Embryonic facial prominence (tissue), 1 donor: ENCODE data around the gene THRB.

ENCODE experiments used
- DNase-seq: peaks from one replicate; pipeline ENCODE4 v3.0.0-alpha.2; 2016; ENCODE audit errors: extremely low spot score

THRB gene

GRCh38 chr3:24145981-24146822 lies 348.4 kb downstream of the THRB start:
- no peak for DNase-seq

DNA sequence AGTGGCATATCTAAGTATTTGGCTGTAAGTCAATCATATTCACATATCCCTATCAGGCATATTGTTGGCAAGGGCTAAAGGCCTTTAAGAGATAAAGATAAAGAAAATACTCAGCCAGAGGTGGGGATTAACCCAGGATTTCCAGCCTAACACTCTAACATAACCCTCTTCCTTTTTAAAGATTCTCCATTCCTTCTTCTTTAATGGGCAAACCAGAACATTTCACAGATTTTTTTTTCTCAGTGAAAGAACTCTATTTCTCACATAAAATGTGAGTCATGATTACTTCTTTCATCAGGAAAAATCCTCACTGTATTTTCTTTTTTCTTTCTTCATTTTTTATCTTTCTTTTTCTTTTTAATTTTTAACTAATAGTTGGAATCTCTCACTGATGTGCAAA lies 349.2 kb downstream of the THRB start:
- DNase-seq: no peak

DNA sequence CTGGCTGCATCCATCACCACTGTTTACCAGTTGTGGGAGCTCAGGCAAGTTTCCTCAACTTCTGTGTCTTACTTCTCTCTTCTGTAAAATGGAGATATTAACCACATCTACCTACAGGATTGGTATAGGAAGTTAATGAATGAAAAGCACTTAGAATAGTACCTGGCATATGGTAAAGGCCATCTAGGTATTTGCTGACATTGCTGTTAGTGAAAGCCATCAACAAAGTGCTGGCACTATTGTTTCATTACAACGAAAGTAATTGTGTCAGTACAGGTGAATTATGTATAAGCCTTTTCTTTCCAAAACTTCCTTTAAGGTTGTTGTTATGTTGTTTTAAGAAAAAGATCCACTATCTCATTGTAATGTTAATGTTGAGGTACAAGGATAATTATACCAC lies 352.5 kb downstream of the THRB start:
- no peak for DNase-seq

GRCh38 chr3:24141548-24141947 lies 353.1 kb downstream of the THRB start:
- no peak for DNase-seq

DNA sequence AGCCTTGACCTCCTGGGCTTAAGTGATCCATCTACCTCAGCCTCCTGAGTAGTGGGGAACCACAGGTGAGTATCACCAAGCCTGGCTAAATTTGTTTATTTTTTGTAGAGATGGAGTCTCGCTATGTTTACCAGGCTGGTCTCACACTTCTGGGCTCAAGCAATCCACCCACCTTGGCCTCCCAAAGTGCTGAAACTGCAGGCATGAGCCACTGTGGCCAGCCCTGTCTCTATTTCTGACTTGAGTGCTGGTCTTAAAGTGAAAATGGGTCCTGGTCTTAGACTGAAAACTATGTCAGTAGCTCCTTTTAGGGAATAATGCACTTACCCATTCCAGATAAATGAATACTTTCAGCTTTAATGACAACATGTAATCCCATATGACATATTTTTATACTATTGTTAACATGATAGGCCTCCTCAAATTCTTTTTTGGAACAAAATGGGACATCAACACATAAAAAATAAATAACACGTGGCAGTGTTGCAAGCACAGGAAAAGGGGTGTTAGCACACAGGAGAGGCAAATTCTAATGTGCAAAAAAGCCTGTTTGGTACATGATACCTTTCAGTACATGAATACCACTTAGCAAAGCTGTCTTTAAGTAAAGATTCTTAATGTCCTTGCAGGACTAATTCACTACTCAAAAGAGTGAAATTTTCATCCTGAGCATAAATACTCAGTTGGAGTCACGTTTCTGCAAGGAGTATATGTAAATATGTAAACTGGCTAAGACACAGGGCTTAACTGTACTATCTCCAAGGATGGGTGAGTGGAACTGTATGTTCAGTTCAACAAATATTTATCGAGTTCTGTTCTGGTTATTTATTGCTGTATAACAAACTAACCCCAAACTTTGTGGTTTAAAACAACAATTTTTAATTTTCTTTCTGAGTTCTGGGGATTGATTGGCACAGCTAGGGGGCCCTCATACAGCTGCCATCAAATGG lies 354.9 kb downstream of the THRB start:
- DNase-seq: no peak

GRCh38 chr3:24138876-24139256 lies 355.8 kb downstream of the THRB start:
- no peak for DNase-seq

DNA sequence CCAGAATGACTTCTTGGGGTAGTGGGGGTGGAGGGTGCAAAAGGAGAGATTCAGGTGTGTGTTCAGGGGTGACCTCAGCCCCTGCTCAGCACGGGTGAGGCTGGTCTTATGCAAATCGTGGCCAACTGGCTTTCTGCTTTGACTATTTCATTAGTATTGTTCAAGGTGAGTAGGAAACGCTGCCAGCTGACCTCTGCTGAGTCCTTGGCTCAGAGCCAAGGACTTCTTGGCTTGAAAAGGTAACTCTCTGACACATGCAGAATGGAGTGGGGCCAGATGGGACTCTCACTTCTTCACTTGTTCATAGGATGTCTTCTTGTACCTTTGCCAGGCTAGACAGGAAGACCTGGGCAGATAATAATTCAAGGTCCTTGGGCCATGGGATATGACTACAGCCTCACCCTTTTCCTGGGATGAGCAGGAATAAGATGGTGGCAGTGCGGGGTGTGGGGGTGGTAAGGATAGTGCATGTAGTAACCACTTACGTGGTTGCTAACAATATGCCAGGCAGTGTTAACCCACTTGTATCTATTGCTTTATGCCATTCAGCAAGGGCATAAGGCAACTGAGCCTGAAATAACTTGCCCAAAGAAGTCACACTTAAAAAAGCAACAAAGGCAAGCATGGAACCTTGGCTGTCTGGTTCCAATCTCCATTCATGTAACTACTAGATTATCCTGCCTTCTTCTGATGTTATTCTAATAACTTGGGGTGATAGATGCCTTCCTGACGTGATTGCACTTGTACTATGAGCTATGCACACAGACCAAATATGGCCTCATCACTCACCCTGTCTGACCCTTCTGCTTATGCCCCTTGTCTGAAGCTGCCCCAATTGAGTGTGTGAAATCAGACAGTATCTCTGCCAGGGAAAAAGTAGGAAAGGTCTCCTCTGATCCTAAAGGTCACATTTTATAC lies 356.4 kb downstream of the THRB start:
- DNase-seq: no peak

DNA sequence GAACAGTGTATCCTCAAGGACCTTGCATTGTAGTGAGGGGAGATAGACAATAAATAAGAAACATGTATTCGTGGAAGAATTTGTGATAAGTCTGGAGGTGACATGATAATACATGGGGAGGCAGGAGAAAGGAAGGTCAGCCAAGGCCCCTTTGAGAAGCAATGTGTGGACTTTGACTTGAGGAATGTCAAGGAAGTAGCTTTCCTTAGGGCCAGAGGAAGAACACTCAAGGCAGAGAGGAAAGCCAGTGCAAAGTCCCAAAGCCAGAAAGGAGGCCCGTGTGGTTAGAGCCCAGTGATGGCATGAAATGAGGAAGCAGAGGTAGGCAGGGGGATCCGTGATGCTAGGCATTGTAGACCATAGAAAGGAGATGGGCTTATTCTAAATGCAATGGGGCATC lies 357.3 kb downstream of the THRB start:
- DNase-seq: no peak

- no peak for DNase-seq
These were observed 357.9 kb downstream of the THRB start for GRCh38 chr3:24136624-24137310.

- DNase-seq: no peak
These were observed 359.4 kb downstream of the THRB start for GRCh38 chr3:24135280-24135679.

GRCh38 chr3:24133942-24134341 lies 360.7 kb downstream of the THRB start:
- no peak for DNase-seq

DNA sequence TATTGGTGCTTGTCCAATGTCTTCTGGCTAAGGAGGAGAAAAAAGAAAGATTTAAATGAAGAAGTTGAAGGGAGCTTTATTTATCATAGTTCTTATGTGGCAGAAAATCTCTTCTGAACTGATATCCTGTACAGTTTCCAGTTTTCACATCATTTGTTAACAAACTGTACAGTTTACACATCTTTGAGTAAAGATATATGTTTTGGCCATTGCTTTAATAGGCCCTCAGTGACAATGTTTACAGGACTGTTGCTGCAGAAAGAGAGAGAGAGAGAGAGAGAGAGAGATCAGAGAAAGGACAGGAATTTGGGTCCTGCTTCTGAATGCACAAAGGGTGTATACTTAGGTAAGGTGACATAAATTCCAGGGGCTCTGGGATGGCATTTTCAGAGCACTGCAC lies 361.2 kb downstream of the THRB start:
- DNase-seq: no peak

- no peak for DNase-seq
These were observed 365.1 kb downstream of the THRB start for GRCh38 chr3:24129549-24129948.

DNA sequence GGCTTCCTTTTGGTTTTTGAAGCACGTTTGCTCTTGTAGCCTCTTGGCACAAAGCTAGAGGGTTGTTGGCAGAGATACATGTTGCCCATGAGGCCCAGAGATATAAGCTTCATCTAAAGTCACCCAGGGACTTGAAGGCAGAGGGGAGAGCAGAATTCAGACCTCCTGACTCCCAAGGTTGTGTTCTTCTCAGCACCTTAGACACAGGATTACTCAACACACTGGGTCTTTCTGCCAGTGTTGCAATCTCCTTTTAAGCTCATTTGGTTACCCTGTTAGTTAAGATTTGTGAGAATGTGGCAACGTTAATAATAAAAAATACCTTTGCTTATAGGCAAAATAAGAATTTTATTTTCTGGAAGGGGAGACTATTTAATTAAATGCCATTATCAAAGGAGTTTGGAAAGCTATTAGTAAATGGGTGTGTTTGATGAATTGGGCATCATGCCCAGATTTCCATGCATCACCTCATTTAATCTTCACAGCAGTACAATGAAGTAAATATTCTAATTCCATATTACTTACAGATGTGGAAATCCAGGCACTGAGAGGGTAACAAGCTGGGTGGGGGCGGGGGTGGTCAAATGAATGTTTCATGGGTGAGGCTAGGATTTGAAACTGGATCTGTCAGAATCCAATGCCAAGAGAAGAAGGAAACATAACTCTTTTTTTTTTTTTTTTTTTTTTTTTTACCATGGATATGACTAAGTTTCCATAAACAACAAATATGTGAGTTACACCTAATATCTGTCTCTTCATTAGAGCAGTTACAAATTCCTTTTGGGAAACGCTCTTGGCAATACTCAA lies 366.2 kb downstream of the THRB start:
- peak; percentile 12 for DNase-seq

DNA sequence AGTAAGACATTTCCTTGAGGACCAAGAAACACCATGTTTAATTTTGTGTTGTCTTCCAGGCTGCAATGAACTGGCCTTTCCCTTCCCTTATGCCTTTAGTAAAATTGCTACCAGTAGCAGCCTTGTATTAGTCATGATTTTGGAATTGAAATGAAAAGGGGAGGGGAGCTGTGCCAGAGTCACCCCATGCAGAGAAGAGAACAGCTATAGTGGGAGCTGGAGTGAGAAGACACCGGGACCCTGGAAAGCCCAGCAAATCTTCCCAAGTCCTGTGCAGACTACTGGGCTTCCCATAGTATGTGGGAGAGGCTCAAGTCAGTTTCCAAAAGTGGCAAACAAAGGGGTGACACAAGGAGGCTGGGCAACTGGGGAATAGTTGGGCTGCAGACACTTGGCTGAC lies 371.1 kb downstream of the THRB start:
- DNase-seq: no peak

GRCh38 chr3:24120434-24120833 lies 374.2 kb downstream of the THRB start:
- no peak for DNase-seq

DNA sequence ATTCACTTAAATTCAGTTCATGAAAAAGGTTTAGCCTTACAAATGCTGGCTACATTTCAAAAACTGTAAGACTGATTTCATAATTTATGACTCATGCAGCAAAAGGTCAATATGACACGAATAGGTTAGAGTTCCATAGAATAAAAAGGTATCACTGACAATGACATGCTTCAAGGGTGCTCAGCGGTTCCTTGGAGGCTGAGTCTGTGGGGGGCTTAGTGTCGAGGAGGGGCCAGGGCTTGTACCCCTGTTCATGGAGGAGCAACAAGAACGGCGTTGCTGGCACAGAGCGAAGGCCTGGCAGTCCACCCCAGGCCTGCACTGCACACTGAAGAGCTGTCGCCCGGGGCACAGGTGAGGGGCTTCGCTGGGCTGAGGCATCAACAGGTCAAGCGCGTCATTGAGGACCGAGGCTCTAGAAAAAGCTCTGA lies 375.3 kb downstream of the THRB start:
- no peak for DNase-seq

DNA sequence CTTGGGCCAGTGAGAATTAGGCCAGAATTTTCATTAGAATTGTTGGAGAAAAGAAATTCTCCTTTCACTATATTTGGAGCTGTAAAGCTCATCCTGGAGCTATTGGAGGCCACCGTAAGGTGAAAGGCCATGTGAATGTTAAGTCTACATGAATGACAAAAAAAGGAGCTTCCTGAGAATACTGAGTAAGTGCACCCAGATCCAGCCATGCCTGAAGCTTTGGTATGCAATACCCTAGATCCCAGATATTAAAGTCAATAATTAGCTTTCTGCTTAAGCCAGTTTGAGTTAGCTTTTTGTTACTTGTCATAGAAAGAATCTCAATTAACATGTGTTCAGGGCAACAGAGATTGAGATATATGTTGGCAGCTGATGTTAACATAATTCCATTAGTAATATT lies 377.1 kb downstream of the THRB start:
- no peak for DNase-seq

- DNase-seq: no peak
These were observed 382.9 kb downstream of the THRB start for GRCh38 chr3:24111711-24112110.

DNA sequence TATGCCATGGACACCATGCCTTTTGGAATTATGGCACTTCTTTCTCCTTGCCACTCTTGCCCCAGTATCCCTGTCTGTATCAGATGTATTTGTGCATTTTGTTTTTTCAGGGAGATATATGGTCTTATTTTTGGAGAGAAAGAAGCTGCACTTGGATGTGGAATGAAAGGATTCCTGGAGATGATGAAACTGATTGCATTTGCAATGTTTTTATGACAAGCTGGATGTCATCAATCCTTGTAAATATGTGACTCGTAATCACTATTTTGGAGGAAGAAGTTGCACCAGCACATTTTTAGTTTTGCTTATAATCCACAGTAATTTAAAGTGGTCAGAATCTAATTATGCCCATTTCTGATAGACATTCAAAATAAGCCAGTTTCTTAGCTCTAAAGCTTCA lies 384.6 kb downstream of the THRB start:
- no peak for DNase-seq
